Gastrocnemius medialis (tissue), 4 donors: ENCODE measurements around the gene MELTF. TPM values are rescaled to one million over a fixed set of nuclear protein-coding genes. Genes with fewer than 3 reads are reported as not detected.

Experiments used
- ATAC-seq, 2 donors: fragments of 150-250 bp; one replicate each; pipeline ENCODE4 v1.9.1; 2016
- DNase-seq, 2 donors: peaks; one replicate each; pipeline ENCODE4 v3.0.0-alpha.2; 2019
- H3K27ac ChIP-seq, 4 donors: fragments of 200-600 bp; sonication (generic); 1 replicate in 1 of 4; 2 replicates in 3 of 4; pipeline ENCODE4 v1.5.1; 2016 to 2018; ENCODE audit warnings: mild to moderate bottlenecking in 2 of 4, moderate library complexity in 1 of 4
- H3K27me3 ChIP-seq, 3 donors: fragments of 200-600 bp; sonication (generic) in 2 of 3; 1 replicate in 1 of 3; 2 replicates in 2 of 3; pipeline versions ENCODE4 v1.5.1 to v1.6.0; 2016 to 2019; ENCODE audit warnings: mild to moderate bottlenecking in 1 of 3, moderate library complexity in 1 of 3
- H3K36me3 ChIP-seq, 2 donors: fragments of 200-600 bp; sonication (generic) in 1 of 2; one replicate each; pipeline ENCODE4 v1.5.1; 2017 to 2018
- H3K4me1 ChIP-seq, 2 donors: fragments of 200-600 bp; sonication (generic) in 1 of 2; one replicate each; pipeline ENCODE4 v1.5.1; 2016 to 2017; ENCODE audit warnings: mild to moderate bottlenecking in 2 of 2
- H3K4me3 ChIP-seq, 4 donors: fragments of 200-600 bp; sonication (generic) in 3 of 4; 1 replicate in 1 of 4; 2 replicates in 3 of 4; pipeline ENCODE4 v1.5.1; 2016 to 2019; ENCODE audit warnings: mild to moderate bottlenecking in 2 of 4
- H3K9me3 ChIP-seq, 3 donors: fragments of 200-600 bp; sonication (generic) in 2 of 3; 1 replicate in 1 of 3; 2 replicates in 2 of 3; pipeline ENCODE4 v1.5.1; 2016 to 2019
- CTCF ChIP-seq, 5 experiments: fragments of 450-650 bp in 3 of 5; fragments of 200-600 bp in 2 of 5; sonication (generic) in 2 of 5; IDR thresholded peaks in 4 of 5; conservative IDR thresholded peaks in 1 of 5; 1 replicate in 4 of 5; 2 replicates in 1 of 5; pipeline ENCODE4 v1.5.1; 2016 to 2019; ENCODE audit warnings: antibody characterized with exemption in 5 of 5, mild to moderate bottlenecking in 3 of 5, moderate library complexity in 3 of 5
- POLR2A ChIP-seq, 2 donors: fragments of 450-650 bp; IDR thresholded peaks; one replicate each; pipeline ENCODE4 v1.6.1; 2017; ENCODE audit warnings: antibody characterized with exemption in 2 of 2, mild to moderate bottlenecking in 2 of 2, moderate library complexity in 2 of 2
- in situ Hi-C, 4 donors: fragments of 200-750 bp; cut with MboI; loops; one replicate each; pipeline versions ENCODE4 v1.15.0 to v1.8.0; 2017; ENCODE audit warnings: low sequenced_read_pairs in 4 of 4
- intact Hi-C: fragments of 100-400 bp; cut with DNase I; formaldehyde crosslinking; loops from one replicate; pipeline ENCODE4 v1.15.1; 2023; ENCODE audit warnings: low total_unique reads
- total RNA-seq, 4 donors: library from RNA; depleted of rRNA; stranded (reverse); fragments of >200 nt; gene quantifications; one replicate each; pipeline versions ENCODE4 v1.1.0 to v1.2.3, GENCODE V29; 2016

MELTF gene
- total RNA-seq, 4 donors from 2014 or later = 0.36 to 0.64 (median 0.42) TPM; not detected in 1

- Histone ChIP-seq H3K27me3 (no peaks in the 10 kb centered on the region), H3K9me3 (no peaks in the 10 kb centered on the region), H3K4me1 (peaks cover 0 to 4% of the 10 kb centered on the region in 2 donors), H3K4me3 (no peak overlapping the region), H3K36me3 (no peaks in the 10 kb centered on the region), H3K27ac (no peak overlapping the region)
- DNase-seq = no peak
- in situ Hi-C loops = loop anchor here in 2 of 4 donors (25.0 kb wide), 2 partner anchors 204 to 529 kb away; no protein-coding TSS in a partner anchor
- TF ChIP-seq CTCF (IDR thresholded peaks at IDR 0.05 in 4 of 5, conservative IDR thresholded peaks at IDR 0.05 in 1 of 5) (no peak), POLR2A (IDR thresholded peaks at IDR 0.05) (no peak)
- intact Hi-C loops = no loop called here
- no peak for ATAC-seq
These were observed 46.4 kb downstream of the MELTF start for GRCh38 chr3:196983186-196983585.

- Histone ChIP-seq H3K27ac (no peak overlapping the region), H3K4me1 (peaks cover 0 to 4% of the 10 kb centered on the region in 2 donors), H3K9me3 (no peaks in the 10 kb centered on the region), H3K27me3 (no peaks in the 10 kb centered on the region), H3K4me3 (no peak overlapping the region), H3K36me3 (no peaks in the 10 kb centered on the region)
- ATAC-seq (no peak), DNase-seq (no peak)
- intact Hi-C loops = no loop called here
- in situ Hi-C loops = loop anchor here in 2 of 4 donors (25.0 kb wide), 2 partner anchors 206 to 531 kb away; no protein-coding TSS in a partner anchor
- TF ChIP-seq POLR2A (IDR thresholded peaks at IDR 0.05) = no peak
- no peak for TF ChIP-seq CTCF (IDR thresholded peaks at IDR 0.05 in 4 of 5, conservative IDR thresholded peaks at IDR 0.05 in 1 of 5)
These were observed 48.0 kb downstream of the MELTF start for GRCh38 chr3:196981657-196982056.

GRCh38 chr3:196979545-196979944 lies 50.1 kb downstream of the MELTF start:
- Histone ChIP-seq H3K27me3 (no peaks in the 10 kb centered on the region), H3K27ac (no peak overlapping the region), H3K36me3 (no peaks in the 10 kb centered on the region), H3K9me3 (no peaks in the 10 kb centered on the region), H3K4me1 (peaks cover 0 to 4% of the 10 kb centered on the region in 2 donors), H3K4me3 (no peak overlapping the region)
- intact Hi-C loops (no loop called here), in situ Hi-C loops (loop anchor here in 3 of 4 donors (10.0 to 25.0 kb wide), 3 partner anchors 145 to 533 kb away; no protein-coding TSS in a partner anchor)
- no peak for DNase-seq
- TF ChIP-seq POLR2A (IDR thresholded peaks at IDR 0.05) (no peak), CTCF (IDR thresholded peaks at IDR 0.05 in 4 of 5, conservative IDR thresholded peaks at IDR 0.05 in 1 of 5) (no peak)
- no peak for ATAC-seq

GRCh38 chr3:196976941-196977340 lies 52.7 kb downstream of the MELTF start:
- Histone ChIP-seq H3K27ac (no peak overlapping the region), H3K4me3 (no peak overlapping the region), H3K27me3 (no peaks in the 10 kb centered on the region), H3K4me1 (peaks cover 0 to 4% of the 10 kb centered on the region in 2 donors), H3K36me3 (no peaks in the 10 kb centered on the region), H3K9me3 (no peaks in the 10 kb centered on the region)
- intact Hi-C loops = no loop called here
- no peak for DNase-seq
- TF ChIP-seq POLR2A (IDR thresholded peaks at IDR 0.05) (no peak), CTCF (IDR thresholded peaks at IDR 0.05 in 4 of 5, conservative IDR thresholded peaks at IDR 0.05 in 1 of 5) (no peak)
- in situ Hi-C loops = loop anchor here in 3 of 4 donors (10.0 to 25.0 kb wide), 3 partner anchors 142 to 535 kb away; no protein-coding TSS in a partner anchor
- ATAC-seq = no peak

GRCh38 chr3:196975349-196975748 lies 54.3 kb downstream of the MELTF start:
- TF ChIP-seq POLR2A (IDR thresholded peaks at IDR 0.05) (no peak), CTCF (IDR thresholded peaks at IDR 0.05 in 4 of 5, conservative IDR thresholded peaks at IDR 0.05 in 1 of 5) (no peak)

More at GRCh38 chr3:196975349-196975748, 54.3 kb downstream of the MELTF start:
- Histone ChIP-seq H3K4me3 (no peak overlapping the region), H3K36me3 (no peaks in the 10 kb centered on the region), H3K27ac (no peak overlapping the region), H3K27me3 (no peaks in the 10 kb centered on the region), H3K9me3 (no peaks in the 10 kb centered on the region), H3K4me1 (peaks cover 0 to 4% of the 10 kb centered on the region in 2 donors)
- in situ Hi-C loops (loop anchor here in 3 of 4 donors (10.0 to 25.0 kb wide), 3 partner anchors 141 to 537 kb away; no protein-coding TSS in a partner anchor), intact Hi-C loops (no loop called here)
- DNase-seq = no peak
- ATAC-seq = no peak
